H1 (cell line): ENCODE measurements around the gene SLC17A8. TPM values are rescaled to one million over a fixed set of nuclear protein-coding genes. Genes with fewer than 3 reads are reported as not detected.

Source experiments
- RAD21 ChIP-seq, 2 experiments: IDR thresholded peaks in 1 of 2; conservative IDR thresholded peaks in 1 of 2; 2 replicates each; pipeline ENCODE4 v1.6.1; 2011; ENCODE audit warnings: low read depth in 2 of 2, low read length in 2 of 2, improper control_type of control experiment in 1 of 2, inconsistent platforms in 1 of 2, mild to moderate bottlenecking in 1 of 2, moderate library complexity in 1 of 2
- polyA plus RNA-seq, 7 experiments: library from polyadenylated mRNA; depleted of rRNA in 3 of 7; stranded (reverse) in 5 of 7; unstranded in 2 of 7; fragments of >200 nt in 5 of 7; fragments of 200-250 nt in 2 of 7; gene quantifications; 1 replicate in 5 of 7; 2 replicates in 1 of 7; 4 replicates in 1 of 7; pipeline versions ENCODE4 v1.2.1 to v1.2.3, GENCODE V29; 2011 to 2013; ENCODE audit warnings: missing spikeins in 2 of 7, mixed read lengths in 2 of 7
- total RNA-seq: library from RNA; stranded (reverse); fragmentation: NEBNext Ultra II Directional; extraction: Animal tissue kit (Norgen Biotek cat#: 25700); gene quantifications from 2 replicates; pipeline ENCODE4 v1.2.1, GENCODE V29; 2021

SLC17A8 gene
- total and polyA plus RNA-seq, 2 of the 8 experiments (the other 6 are each of a cell fraction or from before 2014, with no cell fraction given): 0.14 to 0.30 TPM

GRCh38 chr12:100381379-100381778 is 24.5 kb downstream of the SLC17A8 start (continued):
- TF ChIP-seq RAD21 (IDR thresholded peaks at IDR 0.05 in 1 of 2, conservative IDR thresholded peaks at IDR 0.05 in 1 of 2; ENCODE audit: low read depth in 2 of 2, low read length in 2 of 2): no peak
